Measurements from ENCODE around the gene KLK1.

DNA sequence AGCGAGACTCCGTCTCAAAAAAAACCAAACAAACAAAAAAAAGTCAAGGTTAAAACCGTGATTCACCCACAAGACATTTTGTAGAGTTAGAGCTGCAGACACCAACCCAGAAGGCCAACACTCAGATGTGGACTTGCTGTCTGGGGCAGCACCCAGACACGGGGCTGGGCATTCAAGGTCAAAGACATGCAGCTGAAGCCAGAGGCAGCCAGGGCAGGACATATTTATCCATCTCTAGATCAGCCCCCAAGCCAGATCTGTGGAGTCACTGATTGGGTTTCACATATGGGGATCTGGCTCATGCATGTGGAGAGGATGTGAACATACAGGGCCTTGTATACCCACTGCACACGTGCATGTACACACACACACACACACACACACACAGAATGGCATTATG, 6.2 kb upstream of the KLK1 start:
- TF ChIP-seq, protein P1, sequence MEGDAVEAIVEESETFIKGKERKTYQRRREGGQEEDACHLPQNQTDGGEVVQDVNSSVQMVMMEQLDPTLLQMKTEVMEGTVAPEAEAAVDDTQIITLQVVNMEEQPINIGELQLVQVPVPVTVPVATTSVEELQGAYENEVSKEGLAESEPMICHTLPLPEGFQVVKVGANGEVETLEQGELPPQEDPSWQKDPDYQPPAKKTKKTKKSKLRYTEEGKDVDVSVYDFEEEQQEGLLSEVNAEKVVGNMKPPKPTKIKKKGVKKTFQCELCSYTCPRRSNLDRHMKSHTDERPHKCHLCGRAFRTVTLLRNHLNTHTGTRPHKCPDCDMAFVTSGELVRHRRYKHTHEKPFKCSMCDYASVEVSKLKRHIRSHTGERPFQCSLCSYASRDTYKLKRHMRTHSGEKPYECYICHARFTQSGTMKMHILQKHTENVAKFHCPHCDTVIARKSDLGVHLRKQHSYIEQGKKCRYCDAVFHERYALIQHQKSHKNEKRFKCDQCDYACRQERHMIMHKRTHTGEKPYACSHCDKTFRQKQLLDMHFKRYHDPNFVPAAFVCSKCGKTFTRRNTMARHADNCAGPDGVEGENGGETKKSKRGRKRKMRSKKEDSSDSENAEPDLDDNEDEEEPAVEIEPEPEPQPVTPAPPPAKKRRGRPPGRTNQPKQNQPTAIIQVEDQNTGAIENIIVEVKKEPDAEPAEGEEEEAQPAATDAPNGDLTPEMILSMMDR (IDR thresholded peaks at IDR 0.05; ENCODE audit: low read depth, low read length) = no peak
- TF ChIP-seq POLR2A (IDR thresholded peaks at IDR 0.05; ENCODE audit: extremely low read depth, insufficient read length) = no peak
- TF ChIP-seq, protein P2, sequence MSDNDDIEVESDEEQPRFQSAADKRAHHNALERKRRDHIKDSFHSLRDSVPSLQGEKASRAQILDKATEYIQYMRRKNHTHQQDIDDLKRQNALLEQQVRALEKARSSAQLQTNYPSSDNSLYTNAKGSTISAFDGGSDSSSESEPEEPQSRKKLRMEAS (IDR thresholded peaks at IDR 0.05; ENCODE audit: low read depth, low read length) = no peak
